Measurements from ENCODE around the gene GSTO2.

Gene GSTO2

DNA sequence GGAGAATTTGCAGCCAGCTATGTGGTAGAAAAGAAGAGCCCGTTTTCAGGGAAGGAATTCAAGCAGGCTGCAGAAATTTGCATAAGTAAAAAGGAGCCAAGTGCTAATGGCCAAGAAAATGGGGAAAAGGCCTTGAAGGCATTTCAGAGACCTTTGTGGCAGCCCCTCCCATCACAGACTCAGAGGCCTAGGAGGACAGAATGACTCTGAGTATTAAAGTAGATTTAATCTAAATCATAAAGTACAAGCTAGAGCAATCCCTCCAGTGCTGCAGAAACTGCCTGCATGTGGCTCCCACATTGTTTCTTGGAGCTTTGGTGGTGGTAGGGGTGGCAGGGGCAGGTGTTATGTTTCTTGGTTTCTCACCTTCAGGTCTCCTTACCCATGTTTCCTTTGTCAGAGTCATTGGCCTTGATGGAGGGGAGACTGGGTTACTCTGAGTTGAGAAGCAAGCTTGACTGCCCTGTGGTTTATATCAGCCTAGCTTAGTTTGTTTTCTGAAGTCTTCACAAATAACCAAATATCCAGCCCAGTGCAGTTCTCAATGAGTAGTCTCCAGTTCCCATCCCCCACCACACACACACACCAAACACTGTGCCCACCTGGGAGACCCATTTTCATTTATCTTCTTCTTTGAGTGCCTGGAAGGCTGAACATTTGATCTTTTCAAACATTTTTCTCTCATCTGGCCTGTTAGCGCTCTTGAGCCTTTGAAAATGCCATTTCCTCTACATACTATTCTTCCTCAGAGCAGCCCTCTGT is 34.8 kb downstream of the GSTO2 start:
- Histone ChIP-seq H3F3A (ENCODE audit: low read depth) (no peaks in the 10 kb centered on the region), H3K4me3 (ENCODE audit: low read length, poor library complexity, severe bottlenecking) (no peak overlapping the region), H3K9me3 (ENCODE audit: insufficient read depth, low read depth, low read length) (no peaks in the 10 kb centered on the region), H3K4me1 (ENCODE audit: insufficient read depth, low read length, poor library complexity, severe bottlenecking) (peaks cover 13% of the 10 kb centered on the region), H3K36me3 (ENCODE audit: insufficient read depth, low read length) (no peaks in the 10 kb centered on the region; the same call in 1 of the 2 replicates), H3K79me2 (ENCODE audit: insufficient read depth, low read length) (no peaks in the 10 kb centered on the region), H3K27me3 (ENCODE audit: insufficient read depth, low read length, poor library complexity, severe bottlenecking) (no peaks in the 10 kb centered on the region), H2AFZ (ENCODE audit: low read length) (no peak overlapping the region), H3K9ac (ENCODE audit: low read depth, low read length, poor library complexity, severe bottlenecking) (no peak overlapping the region), H4K20me1 (ENCODE audit: insufficient read depth, low read length, poor library complexity, severe bottlenecking) (no peaks in the 10 kb centered on the region), H3K4me2 (ENCODE audit: low read depth, low read length, poor library complexity, severe bottlenecking) (no peak overlapping the region), H3K9me2 (replicated peaks; ENCODE audit: low read depth, low read length) (no peaks in the 10 kb centered on the region)
- TF ChIP-seq EZH2phosphoT487 (IDR thresholded peaks at IDR 0.05; ENCODE audit: borderline replicate concordance) (no peak), CTCF (conservative IDR thresholded peaks at IDR 0.05; ENCODE audit: low read length) (no peak)

DNA sequence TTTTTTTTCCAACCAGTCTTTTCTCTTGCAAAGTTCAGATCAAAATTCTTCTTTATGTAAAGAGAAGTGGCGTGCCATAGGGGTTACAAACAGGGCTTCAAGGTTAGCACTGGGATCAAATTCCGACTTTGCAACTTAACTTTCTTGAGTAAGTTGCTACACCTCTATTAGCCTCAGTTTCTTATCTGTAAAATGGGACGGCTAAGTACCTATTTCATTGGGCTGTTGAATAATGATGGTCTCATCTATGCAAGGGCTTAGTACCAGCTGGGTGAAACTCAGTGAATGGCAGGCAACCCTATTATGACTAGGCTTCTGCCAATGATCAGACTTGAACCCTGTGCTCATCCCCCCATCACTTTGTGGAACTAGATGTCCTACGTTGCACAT is 35.4 kb downstream of the GSTO2 start:
- H2AFZ ChIP-seq (ENCODE audit: low read length) = no peak overlapping the region
- H3K36me3 ChIP-seq (ENCODE audit: insufficient read depth, low read length) = peaks cover under 1% of the 10 kb centered on the region; the same call in 1 of the 2 replicates
- peaks cover under 1% of the 10 kb centered on the region for H4K20me1 ChIP-seq (ENCODE audit: insufficient read depth, low read length, poor library complexity, severe bottlenecking)
- H3K79me2 ChIP-seq (ENCODE audit: insufficient read depth, low read length) = no peaks in the 10 kb centered on the region
- no peaks in the 10 kb centered on the region for H3K9me3 ChIP-seq (ENCODE audit: insufficient read depth, low read depth, low read length)
- no peaks in the 10 kb centered on the region for H3F3A ChIP-seq (ENCODE audit: low read depth)
- no peaks in the 10 kb centered on the region for H3K27me3 ChIP-seq (ENCODE audit: insufficient read depth, low read length, poor library complexity, severe bottlenecking)
- TF ChIP-seq EZH2phosphoT487 (IDR thresholded peaks at IDR 0.05; ENCODE audit: borderline replicate concordance) (no peak), CTCF (conservative IDR thresholded peaks at IDR 0.05; ENCODE audit: low read length) (no peak)
- no peak overlapping the region for H3K9ac ChIP-seq (ENCODE audit: low read depth, low read length, poor library complexity, severe bottlenecking)
- H3K4me3 ChIP-seq (ENCODE audit: low read length, poor library complexity, severe bottlenecking) = no peak overlapping the region
- no peaks in the 10 kb centered on the region for H3K9me2 ChIP-seq (replicated peaks; ENCODE audit: low read depth, low read length)
- peaks cover 15% of the 10 kb centered on the region for H3K4me1 ChIP-seq (ENCODE audit: insufficient read depth, low read length, poor library complexity, severe bottlenecking)
- no peak overlapping the region for H3K4me2 ChIP-seq (ENCODE audit: low read depth, low read length, poor library complexity, severe bottlenecking)

- Histone ChIP-seq H3F3A (ENCODE audit: low read depth) (no peaks in the 10 kb centered on the region), H3K9me2 (replicated peaks; ENCODE audit: low read depth, low read length) (no peaks in the 10 kb centered on the region), H3K79me2 (ENCODE audit: insufficient read depth, low read length) (no peaks in the 10 kb centered on the region; the same call in 1 of the 2 replicates), H3K9ac (ENCODE audit: low read depth, low read length, poor library complexity, severe bottlenecking) (no peak overlapping the region), H3K36me3 (ENCODE audit: insufficient read depth, low read length) (peaks cover 6% of the 10 kb centered on the region; the same call in 1 of the 2 replicates), H3K4me3 (ENCODE audit: low read length, poor library complexity, severe bottlenecking) (no peak overlapping the region), H2AFZ (ENCODE audit: low read length) (no peak overlapping the region), H3K4me1 (ENCODE audit: insufficient read depth, low read length, poor library complexity, severe bottlenecking) (peaks cover 15% of the 10 kb centered on the region), H3K27me3 (ENCODE audit: insufficient read depth, low read length, poor library complexity, severe bottlenecking) (no peaks in the 10 kb centered on the region), H4K20me1 (ENCODE audit: insufficient read depth, low read length, poor library complexity, severe bottlenecking) (peaks cover 6% of the 10 kb centered on the region), H3K4me2 (ENCODE audit: low read depth, low read length, poor library complexity, severe bottlenecking) (no peak overlapping the region), H3K9me3 (ENCODE audit: insufficient read depth, low read depth, low read length) (no peaks in the 10 kb centered on the region)
- TF ChIP-seq CTCF (conservative IDR thresholded peaks at IDR 0.05; ENCODE audit: low read length) (no peak), EZH2phosphoT487 (IDR thresholded peaks at IDR 0.05; ENCODE audit: borderline replicate concordance) (no peak)
These were observed 35.9 kb downstream of the GSTO2 start for GRCh38 chr10:104304927-104305326.

Data from Loucy (cell line).